ENCODE data around the gene NOS2.
A peak's percentile ranks its signal among the peaks of the same experiment; 100 is the strongest.

NOS2 gene

GRCh38 chr17:27819145-27819544 lies 18.8 kb upstream of the NOS2 start:
- DNase-seq, result no peak

DNA sequence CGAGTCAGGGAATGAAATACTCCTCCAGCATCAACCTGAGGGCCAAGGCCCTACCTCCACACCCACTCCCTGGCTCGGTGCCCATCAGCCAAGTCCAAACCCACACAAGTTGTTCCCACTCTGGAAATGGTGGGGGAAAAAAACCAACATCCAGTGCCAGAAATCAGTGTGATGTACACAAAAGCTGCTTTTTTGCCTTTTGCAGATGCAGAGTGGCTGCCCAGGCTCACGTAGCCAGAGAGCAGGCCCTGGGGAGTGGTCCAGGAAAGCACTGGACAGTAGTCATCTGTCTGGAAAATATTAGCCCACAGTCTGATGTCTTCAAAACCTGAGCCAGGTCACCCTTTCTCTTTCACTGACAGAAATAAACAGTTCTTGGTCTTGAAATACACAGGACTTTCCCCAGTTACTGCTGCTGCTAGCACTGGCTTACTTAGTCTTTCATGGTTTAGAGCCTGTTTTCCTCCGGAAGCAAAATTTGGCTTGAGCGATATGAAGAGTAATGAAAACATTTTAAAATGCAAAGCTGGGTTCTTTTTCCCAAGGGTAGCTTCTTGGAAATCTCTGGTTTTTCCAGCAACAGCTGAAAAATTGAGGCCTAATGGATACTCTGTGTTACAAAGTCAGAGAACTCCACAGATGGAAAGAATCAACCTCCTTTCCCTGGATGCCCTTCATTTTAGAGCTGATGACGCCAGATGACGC lies 18.2 kb upstream of the NOS2 start:
- DNase-seq, result peak in 14 of 56 donors; percentile 7 to 56 (median 16)

DNA sequence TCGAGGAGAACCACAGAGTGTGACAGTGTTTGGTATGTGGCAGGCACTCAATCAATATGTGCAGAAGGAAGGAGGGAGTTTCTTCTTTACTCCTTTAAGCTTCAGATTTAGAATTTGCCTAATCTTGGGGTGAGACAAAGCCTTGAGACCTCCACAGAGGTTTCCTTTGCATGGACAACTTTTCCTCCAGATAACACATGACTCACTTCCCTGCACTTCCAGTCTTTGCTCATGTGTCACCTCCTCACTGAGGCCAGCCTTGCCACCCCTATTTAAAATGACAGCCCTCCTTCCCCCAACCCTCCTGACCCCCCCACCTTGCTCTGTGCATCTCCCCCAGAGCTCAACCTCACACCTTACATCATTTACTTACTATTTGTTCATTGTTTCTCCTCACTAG lies 17.4 kb upstream of the NOS2 start:
- DNase-seq, result no peak

- DNase-seq, result no peak
Observed at GRCh38 chr17:27816946-27817345, 16.6 kb upstream of the NOS2 start.

- DNase-seq, result no peak
Observed at GRCh38 chr17:27811961-27812360, 11.6 kb upstream of the NOS2 start.

GRCh38 chr17:27810902-27811557 lies 10.7 kb upstream of the NOS2 start:
- no peak for DNase-seq

DNA sequence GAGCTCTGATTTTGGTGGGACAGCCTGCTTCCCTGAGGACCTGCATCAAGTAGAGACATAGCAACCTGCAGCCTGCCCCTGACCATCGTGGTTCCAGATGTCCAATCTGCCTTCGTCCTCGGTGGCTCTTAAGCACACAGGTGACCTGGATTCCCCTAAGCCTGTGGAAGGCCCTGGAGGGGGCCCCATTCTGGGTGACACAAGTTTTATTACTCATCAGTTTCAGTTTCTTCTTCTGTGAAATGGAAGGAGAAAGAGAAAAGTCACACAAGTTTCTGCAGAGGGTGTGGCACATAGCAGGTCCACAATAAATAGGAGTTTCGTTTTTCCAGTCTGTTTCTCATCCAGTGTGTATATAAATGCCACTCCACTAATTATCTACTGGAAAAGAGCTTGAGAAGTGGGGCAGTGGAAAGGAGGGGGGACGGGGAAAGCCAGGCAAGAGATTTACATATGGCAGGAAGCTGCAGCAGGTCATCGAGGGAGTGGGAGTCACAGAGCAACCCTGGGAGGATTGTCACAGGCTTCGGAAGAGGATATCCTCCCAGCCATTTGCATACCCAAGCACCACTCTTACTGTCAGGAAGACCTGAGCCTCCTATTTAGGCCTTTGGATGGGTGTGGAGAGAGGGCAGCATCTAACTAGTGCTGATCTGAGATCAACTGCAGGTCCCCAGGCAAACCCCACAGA lies 10.0 kb upstream of the NOS2 start:
- DNase-seq, result no peak

- no peak for DNase-seq
Observed at GRCh38 chr17:27809555-27809954, 9.2 kb upstream of the NOS2 start.

GRCh38 chr17:27808628-27809027 lies 8.3 kb upstream of the NOS2 start:
- DNase-seq, result no peak

- peak in 7 of 56 donors; percentile 1 to 14 (median 8) for DNase-seq
Observed at GRCh38 chr17:27807567-27808470, 7.5 kb upstream of the NOS2 start.

- DNase-seq, result peak in 54 of 56 donors; percentile 11 to 89 (median 66)
Observed at GRCh38 chr17:27805520-27806146, 5.3 kb upstream of the NOS2 start.

DNA sequence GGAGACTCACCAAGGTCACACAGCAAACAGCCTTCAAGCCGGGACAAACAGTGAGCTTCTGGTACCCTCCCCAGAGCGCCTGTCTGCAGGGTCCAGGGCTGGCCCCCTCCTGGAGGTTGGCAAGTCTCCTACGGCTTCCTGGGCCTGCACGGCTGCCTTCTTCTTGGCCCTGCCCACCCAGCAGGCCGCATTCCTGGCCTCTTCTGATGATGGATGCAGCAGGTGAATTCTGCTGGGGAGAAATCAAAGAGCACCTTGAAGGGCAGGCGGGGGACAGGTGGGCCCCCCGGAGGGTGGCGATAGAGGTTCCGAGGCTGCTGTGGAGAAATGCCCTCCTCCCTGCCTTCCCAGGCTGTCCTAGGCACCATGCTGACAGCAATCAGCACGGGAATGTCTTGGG lies 3.8 kb upstream of the NOS2 start:
- DNase-seq, result no peak

DNA sequence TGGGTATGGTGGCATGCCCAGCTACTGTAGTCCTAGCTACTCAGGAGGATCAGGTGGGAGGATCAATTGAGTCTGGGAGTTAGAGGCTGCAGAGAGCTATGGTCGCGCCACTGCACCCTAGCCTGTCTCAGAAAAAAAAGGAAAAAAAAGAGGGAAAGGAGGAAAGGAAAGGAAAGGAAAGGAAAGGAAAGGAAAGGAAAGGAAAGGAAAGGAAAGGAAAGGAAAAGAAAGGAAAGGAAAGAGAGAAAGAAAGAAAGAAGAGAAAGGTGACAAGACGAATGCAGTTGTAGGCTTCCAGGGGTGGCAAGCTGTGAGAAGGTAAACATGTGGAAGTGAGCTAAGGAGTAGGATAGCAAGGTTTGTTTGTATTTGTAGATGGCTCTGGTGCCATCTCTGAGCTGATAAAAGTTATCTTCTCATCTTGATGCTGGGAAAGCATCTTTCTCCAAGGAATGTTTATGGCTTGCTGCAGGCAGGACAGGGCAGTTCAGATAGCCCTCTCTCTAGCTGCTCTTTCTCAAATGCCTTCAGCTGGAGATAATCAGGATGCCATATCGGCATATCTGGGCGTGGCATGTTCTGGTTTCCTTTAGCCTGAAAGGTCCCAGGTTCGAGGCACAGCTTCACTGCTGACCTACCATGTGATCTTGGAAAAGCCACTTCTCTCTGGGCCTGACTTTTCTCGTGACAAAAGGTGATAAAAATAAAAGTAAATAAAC lies 2.8 kb upstream of the NOS2 start:
- no peak for DNase-seq

DNA sequence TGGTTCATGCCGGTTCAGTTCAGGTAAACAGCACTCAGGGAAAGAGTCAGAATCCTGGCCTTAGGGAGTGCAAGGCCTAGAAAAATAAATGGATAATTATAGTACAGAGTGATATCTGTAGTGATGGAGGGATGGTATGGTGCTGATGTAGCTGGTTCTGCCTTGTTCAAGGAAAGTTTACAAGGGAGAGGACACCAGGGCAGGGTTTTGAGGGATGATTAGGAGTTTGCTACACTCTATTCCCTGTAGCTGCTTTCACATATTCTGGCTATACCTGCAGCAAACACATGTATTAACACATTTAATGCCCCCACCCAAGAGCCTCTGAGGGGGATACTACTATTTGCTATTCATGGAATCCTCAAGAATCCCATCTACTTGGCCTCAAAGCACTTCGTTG lies 1.7 kb upstream of the NOS2 start:
- DNase-seq, result no peak

- DNase-seq, result no peak
Observed at GRCh38 chr17:27798376-27798775, 2.0 kb downstream of the NOS2 start.

DNA sequence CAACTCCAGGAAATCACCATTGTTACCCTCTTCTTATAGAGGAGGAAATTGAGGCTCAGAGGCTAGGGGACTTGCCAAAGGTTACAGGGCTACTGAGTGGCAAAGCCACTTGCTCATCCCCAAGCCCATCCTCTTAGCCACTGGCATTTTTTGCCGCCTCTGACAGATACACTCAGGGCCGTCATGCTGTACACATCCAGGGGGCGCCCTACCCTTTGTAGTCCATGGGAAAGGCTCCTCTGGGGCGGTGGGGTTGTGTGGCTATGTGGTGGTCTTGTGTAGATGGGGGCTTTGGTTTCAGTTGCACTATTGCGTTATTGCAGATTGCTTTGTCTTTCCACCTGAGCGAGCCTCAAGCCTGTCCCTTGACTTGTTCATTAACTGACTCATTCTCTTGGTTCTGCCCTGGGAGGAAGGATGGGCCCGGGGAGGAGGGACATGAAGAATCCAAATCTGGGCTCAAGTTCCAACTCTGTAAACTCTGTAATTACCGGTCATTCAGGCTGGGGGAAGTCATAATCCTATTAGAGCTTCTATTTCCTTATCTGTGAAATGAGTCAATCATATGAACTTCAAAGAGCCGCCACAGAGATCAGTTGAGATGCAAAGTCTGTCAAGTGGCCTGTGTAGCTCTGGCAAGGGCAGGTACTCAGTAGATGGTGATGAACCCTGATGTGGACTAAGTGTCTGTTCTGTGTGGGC lies 2.8 kb downstream of the NOS2 start:
- no peak for DNase-seq

DNA sequence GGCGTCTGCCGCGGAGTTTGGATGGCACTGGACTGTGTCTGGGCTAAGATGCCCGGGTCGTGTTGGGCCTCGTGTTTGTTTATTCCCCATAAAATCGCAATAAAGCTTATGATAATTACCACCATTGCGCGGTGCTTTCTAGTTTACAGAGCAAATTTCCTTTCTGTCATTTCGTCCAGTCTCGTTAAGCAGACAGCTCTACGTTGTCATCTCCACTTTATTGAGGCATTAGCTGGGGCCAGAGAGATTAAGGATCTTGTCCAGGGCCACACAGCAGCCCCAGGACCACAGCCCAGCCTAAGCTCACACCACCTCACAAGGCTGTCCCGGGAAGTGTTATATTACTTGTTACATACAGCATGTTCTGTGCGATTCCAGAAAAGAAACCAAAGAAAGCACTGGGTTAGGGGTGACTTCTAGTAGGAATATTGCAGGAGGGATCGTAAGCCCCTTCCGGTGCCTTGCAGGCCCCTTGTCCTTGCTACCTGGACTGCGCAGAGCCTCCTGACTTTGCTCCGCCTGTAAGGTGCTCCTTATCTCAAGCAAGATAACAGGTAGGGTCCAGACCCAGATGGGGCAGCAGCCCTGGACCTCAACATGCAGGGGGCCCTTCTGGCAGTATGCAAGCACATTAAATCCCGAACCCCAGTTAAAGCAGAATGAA lies 6.3 kb downstream of the NOS2 start:
- no peak for DNase-seq

DNA sequence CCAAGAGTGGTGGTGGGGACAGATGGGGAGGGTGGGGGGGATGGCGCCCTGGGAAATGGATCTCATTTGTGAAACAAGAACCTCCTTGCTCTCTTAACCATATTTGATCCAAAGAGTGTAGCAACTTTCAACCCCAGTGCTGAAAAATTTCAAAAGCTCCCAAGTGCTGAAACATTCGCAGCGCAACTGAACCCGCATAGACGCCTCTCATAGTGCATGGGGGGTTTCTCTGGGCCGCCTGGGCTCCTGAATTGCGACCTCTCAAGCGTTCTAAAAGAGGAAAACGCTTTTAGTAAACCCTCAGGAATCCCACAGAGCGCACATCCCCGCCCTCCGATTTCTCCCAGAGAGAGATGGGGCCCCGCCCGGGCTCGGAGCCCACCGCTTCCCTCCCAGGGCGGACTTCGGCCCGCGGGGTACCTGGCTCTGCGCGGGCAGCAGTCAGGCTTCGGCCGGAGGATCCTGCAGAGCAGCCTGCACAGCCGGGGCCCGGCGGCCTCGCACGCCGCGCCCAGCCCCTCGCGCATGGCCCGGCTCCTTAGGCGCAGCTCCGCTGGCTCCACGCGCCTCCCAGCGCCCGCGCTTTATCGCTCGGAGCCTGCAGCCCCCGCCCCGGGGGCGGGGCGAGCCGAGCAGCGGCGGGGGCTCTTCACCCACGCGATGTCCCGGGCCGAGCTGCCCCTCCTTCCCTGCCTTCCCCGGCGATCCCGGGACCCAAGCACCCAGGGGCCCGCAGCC lies 7.0 kb downstream of the NOS2 start:
- DNase-seq, result peak in 11 of 56 donors; percentile 3 to 40 (median 15)
